Fibroblast of upper back skin (primary cell): Measurements from ENCODE around the gene NARS2.
"Not testable (repeated sequence)": the region's sequence is repeated elsewhere in the genome, so short reads cannot be mapped to it uniquely, and the experiment has no call there.

Experiments
- DNase-seq: peaks from one replicate; pipeline ENCODE4 v3.0.0-alpha.2; 2013

NARS2 gene

DNA sequence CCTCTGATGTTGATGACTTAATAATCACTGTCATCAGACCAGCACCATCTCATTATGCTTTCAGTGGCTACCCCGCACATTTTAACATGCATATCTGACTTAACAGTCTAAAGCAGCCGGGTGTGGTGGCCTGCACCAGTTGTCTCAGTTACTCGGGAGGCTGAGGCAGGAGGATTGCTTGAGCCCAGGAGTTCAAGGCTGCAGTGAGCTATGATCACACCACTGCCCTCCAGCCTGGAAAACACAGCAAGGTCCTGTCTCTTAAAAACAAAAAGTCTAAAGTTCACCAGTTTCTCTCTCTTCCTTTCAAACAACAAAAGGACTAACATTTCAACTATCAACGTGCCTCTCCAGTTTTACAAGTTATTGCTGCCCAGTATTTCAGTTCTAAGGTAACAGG lies 101.8 kb downstream of the NARS2 start:
- no peak for DNase-seq

DNA sequence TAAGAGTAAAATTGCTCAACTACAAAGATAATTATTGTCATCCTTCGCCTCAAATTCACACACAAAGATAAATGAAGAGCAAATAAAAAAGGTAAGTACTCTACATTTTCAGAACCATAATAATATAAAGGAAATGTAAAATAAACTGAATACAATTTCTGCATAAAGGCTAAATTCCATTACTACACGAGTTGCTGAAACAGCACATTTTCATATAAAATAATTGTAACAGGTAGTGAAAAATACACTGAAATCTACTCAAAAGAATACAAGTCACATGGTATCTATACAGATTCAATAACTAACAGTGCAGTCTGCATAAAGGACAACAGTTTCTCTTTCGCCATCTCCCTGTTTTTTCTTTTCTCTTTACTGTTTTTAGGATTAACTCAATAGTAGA lies 102.3 kb downstream of the NARS2 start:
- DNase-seq, result no peak

DNA sequence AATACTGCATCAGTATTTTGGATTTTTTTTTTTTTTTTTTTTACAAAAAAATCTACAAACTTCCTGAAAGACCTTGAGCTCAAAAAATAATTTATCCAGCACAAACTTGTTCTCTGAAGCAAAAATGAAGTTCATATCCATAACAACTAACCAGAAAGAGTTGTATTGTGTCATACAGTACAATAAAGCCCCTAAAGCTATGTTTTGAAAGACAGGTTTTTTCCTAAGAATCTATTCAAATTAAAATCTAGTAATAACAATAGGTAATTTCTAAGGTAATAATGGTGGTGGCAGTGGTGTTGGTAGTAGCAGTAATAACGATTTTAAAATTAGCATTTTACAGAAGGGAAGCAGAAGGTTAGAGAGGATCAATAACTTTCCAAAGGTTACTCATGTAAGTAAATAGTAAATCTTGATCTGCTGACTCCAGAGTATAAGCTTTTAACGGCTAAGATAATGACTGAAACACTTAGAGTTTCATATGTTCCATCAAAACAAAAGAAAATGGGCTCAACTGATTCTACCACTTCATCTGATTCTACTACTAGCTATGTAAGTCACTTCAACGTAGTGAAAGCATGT lies 103.7 kb downstream of the NARS2 start:
- no peak for DNase-seq

DNA sequence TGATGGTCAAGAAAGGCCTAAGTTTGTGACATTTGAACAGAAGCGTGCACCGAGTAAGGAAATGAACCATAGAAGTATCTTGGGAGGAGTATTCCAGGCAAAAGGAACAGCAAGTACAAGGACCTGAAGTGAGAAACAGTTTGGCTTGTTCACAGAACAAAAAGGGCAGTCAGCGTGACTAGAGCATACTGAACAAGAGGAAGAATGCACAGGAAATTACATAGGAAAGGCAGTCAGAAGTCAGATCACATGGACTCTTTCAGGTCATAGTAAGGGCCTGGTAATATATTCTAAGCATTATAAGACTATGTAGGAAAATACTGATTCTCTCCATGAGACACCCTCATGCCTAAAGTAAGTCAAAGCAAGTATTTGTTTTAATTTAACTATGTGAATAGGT lies 104.8 kb downstream of the NARS2 start:
- no peak for DNase-seq

DNA sequence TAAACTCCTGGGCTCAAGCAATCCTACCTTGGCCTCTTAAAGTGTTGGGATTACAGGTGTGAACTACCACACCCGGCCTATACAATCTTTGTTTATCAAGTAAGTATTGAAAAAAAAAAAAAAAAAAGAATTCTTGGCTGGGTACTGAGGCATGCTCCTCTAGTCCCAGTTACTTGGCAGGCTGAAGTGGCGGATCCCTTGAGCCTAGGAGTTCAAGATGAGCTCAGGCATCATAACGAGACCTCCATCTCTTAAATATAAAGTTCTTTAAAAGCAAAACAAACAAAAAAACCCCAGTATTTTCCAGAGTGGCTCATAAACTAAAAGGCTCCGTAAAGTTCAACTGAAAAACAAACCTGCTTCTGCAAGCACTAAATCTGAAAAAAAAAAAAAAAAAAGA lies 106.7 kb downstream of the NARS2 start:
- DNase-seq, result no peak

DNA sequence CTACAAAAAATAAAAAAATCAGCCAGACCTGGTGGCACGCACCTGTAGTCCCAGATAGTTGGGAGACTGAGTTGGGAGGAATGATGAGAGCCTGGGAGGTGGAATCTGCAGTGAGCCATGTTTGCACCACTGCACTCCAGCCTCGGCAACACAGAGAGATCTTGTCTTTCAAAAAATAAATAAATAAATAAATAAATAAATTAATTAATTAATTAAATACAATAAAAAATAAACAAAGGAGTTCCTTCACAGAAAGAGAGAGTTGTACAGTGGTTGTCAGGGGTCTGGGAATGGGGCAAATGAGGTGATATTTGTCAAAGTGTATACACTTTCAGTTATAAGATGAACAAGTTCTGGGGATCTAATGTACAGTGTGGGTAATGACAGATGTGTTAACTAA lies 107.3 kb downstream of the NARS2 start:
- no peak for DNase-seq

DNA sequence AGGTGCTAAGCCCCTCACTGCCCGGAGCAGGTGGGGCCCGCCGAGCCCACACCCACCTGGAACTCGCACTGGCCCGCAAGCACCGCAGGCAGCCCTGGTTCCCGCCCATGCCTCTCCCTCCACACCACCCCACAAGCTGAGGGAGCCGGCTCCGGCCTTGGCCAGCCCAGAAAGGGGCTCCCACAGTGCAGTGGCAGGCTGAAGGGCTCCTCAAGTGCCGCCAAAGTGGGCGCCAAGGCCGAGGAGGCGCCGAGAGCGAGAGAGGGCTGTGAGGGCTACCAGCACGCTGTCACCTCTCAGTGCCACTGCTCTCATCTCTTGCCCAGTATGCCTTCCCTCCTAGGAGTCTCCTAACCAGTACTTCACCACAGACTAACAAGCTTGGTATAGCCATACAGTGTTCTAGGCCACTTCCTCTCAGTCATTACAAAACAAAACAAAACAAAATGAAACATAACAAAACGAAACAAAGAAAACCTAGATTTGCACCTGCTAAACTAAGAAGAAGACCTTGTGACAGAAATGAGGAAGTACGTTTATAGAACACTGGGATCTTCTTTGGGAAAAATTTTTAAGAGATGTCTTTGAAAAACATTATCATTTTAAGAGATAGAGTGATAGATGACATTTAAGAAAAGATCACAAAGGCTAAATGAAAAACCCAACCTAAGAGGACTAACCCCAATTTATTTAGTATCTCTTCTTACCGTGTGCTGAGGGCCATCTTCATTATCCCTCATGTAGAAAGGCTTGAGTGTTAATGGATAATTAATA lies 109.3 kb downstream of the NARS2 start:
- DNase-seq, result no peak

DNA sequence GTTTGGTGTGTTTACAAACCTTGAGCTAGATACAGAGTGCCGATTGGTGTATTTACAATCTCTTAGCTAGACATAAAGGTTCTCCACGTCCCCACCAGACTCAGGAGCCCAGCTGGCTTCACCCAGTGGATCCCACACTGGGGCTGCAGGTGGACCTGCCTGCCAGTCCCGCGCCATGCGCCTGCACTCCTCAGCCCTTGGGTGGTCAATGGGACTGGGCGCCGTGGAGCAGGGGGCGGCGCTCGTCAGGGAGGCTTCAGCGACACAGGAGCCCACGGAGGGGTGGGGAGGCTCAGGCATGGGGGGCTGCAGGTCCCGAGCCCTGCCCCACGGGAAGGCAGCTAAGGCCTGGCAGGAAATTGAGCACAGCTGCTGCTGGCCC lies 109.9 kb downstream of the NARS2 start:
- DNase-seq, result not testable (repeated sequence)

DNA sequence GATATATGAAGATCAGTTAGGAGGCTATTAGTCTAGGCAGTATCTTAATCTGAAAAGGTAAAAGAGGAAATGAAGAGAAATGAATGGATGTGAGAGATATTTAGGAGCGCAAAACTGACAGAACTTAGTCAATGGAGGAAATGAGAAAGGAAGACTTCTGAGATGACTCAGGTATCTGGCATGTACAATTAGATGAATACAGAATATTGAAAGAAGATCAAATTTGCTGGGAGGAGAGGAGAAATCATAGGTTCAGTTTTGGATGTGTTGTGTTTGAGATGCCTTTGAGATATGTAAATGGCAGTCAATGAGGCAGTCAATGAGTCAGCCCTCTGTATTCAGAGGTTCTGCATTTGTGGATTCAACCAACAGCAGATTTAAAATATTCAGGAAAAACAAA lies 114.2 kb downstream of the NARS2 start:
- peak; percentile 52 for DNase-seq

DNA sequence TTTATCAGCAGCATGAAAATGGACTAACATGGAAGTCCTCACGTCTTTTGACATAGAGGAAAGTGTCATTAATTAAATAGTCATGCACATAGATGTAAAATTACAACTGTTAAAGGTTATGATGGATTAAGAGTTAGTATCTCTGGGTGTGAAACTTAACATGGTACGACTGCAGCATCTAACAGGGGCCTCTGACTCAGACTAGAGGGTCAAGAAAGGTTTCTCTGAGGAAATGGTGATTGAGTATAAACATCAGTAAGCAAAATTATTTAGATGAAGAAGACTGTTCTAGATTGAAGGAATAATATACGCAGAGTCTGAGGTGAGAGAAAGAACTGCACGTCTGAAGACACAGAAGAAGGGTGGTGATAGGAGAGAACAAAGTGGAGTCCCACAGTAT lies 114.9 kb downstream of the NARS2 start:
- no peak for DNase-seq

DNA sequence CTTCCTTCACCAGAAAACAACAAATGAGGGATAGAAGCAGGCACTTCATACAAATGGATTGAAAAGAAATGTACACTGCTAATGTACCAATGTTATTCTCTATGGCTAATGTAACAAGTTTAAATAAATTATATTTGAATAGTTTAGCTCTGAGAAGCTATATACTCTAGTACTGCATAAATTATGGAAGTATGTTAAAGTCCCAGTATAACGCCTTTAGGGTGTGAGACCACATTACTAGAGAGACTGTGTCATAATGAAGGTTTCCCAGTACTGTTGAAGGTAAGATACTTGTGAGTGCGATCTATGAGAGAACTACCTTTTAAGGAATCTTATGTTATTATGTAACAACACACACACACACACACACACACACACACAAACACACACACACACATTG lies 117.2 kb downstream of the NARS2 start:
- no peak for DNase-seq

DNA sequence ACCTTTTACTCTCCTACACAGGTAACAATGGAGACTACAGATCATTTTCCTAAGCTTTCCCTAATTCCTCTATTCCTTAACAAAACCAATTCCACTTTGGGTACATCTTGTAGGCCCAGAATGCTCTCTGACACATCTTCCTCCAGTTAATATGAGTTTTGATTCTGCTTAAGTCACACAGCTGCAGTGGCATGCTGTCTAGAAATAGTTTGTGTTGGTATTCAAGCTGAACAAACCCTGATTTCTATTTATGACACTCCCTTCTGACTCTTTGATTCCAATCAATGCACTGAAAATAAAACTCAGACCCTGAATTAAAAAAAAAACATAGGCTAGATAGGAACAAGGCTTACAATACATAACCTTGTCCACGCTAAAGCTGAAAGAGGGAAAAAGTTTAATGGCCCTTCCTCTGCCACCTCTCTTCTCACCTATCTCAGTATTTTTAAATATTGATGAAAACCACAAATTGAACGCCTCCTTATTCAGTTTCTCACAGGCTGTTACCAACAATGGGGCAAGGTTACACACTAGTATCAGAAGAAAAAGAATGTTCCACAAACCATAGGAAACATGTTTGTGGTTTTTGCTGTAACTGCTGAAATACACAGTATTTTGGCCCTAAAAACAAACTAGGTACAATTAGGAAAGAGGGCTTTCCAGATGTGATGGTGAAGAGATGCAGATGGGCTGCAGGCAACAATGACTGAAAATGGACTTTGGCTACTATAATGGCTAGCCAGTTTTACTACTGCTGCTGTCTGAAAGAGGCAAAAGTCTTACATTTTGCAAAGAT lies 121.3 kb downstream of the NARS2 start:
- DNase-seq, result peak; percentile 18

DNA sequence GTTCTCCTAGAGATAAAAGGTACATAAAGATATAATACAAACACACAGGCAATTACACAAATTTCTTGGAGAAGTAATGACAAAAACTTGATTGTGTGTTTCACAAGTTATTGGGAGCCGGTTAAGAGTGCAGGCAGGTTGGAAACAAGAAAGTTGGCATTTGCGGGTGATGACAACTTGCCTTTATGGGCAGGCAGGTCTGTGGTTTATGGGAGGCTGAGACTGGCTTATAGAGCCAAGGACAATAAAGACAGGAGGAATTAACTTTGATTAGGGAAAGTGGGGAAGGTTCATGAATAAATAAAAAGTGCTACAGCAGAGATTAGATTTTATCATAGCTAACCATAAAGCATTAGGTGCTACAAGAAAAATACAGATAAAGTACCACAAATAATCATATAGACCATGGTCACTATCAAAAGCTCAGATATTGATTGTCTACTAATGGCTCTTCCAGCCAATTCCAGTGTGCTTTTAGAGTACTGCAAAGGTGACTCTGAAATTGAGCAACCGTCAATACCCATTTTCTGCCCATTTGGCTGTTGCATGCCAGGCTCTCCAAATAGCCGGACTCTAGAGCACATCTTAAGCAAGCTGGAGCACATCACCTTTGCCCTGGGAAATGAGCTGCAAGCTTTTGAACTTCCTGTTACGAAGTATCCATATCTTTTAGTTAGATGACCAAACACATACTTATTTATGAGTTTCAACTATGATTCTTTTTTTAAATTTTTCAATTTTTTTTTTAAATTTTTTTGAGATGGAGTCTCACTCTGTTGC lies 123.1 kb downstream of the NARS2 start:
- no peak for DNase-seq

DNA sequence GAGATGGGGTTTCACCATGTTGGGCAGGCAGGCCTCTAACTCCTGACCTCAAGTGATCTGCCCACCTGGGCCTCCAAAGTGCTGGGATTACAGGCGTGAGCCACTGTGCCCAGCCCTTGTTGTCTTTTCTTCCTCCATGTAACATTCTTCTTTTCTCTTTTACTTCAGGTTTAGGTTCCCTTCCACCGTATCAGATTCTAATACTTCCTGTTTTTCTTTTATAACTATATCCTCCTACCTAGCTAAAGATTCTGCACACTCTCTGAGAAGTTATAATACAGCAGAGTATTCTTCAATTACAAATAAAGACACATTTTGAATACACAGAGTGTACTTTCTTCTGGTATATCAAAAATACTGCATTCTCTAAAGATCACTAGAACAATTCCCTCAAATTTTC lies 123.8 kb downstream of the NARS2 start:
- no peak for DNase-seq

DNA sequence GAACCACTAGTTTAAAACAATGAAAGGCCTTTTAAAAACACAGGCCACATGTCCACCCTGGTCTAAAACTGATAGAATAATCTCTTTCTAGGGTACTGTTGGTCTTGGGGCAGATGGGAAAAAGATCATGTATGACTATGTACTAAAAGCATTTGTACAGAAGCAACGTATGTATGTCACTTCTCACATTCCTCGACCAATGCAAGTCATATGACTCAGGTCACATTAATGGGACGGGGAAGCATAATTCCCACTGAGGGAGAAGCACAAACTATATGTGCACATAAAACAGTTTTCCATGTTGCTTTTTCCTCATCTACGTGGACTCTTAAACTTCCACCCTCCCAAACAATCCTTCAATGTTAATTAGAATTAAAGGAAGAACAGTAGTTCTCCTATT lies 124.8 kb downstream of the NARS2 start:
- DNase-seq, result peak; percentile 48

DNA sequence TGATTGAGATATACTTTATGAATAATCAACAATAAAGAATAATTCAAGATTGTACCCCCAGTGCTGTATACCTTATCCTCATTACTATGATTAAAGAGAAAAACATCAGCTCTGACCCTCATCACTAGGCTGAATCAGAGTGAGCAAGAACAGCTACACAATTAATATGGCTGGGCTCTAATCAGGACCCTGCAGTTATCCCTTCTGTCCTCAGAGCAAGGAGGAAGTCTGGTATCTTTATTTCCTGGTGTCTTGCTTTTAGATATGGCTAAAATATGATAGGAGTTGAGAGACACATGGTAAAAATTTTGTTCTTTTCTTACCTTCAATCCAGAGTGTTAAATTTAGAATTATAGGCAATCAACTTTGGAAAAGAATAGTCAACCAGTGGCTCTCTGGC lies 128.5 kb downstream of the NARS2 start:
- no peak for DNase-seq

DNA sequence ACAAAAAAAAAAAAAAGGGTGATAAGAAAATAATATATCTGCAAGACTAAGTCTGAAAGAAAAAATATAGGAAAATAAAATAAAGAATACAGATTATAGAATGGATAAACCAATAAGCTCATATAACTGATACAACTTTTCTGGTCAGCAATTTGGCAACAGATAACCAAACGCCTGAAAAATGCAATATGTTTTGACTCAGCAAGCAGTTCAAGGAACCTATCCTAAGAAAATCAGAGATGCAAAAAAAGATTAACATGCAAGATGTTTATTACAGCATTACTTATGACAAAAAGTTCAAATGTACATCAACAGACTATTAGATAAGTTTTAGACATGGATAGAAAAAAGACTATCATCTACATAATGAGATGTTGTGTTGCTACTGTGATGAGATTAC lies 129.9 kb downstream of the NARS2 start:
- DNase-seq, result no peak

DNA sequence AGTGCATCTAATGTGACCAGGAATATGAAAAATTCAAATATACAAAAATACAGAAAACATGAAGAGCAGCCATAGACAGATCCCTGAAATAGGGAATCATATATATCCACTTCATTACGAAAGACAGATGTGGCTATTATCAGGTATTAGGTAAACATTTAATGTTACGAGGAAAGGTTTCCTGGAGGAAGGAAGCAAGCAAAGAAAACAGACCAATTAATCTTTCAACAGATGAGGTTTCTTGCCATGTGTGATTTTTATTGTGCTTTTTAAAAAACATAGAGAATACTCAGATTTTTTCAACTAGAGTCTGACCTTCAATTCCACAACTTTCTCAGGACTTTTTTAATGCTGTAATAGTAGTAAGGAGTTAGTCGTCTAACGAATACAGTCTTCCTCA lies 132.7 kb downstream of the NARS2 start:
- DNase-seq, result no peak

DNA sequence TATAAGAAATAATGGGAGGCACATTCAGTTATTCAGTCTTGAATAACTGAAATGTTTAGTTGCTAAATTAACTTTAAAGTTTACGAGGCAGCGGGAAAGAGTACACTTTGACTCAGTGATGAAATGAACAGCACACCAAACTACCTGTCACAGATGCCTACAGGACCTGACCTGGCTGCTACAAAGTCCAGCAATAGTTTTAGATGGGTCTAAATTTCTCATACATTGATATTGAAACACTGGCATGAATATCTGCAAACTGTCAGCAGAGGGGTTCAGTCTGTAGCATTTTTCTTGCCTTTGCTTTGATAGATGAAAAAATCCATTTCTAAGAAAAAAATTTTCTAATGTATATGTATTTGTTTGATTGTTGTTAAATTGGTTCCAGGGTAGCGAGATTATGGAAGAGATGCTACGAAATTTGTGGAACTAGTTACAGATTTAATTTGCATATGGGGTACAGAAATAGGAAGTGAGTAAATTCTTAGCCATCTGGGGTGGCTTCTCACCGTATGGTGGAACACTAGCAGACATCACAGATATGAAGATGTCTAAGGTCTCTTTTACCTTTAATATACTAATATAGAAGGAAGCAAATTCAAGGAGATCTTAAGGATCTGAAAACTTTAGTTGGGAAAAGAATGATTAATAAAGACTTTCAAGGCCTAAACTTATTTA lies 136.2 kb downstream of the NARS2 start:
- no peak for DNase-seq

DNA sequence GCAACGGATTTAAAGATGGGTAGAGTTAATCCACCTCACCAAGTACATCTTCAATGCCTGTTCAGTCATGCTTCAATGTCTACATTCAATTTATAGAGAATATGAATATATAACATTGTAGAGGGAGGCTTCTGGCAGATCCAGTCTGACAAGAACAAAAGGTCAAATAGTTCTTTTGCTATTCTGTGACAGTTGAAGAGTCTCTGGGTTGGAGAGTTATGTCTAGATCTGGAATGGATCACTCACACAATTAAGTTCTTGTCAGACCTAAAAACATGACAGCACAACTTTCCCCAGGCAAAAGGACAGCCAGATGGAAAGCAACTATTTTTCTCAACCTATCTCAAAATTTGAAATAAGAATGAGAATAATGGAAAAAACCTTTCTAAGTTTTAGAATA lies 141.7 kb downstream of the NARS2 start:
- no peak for DNase-seq

DNA sequence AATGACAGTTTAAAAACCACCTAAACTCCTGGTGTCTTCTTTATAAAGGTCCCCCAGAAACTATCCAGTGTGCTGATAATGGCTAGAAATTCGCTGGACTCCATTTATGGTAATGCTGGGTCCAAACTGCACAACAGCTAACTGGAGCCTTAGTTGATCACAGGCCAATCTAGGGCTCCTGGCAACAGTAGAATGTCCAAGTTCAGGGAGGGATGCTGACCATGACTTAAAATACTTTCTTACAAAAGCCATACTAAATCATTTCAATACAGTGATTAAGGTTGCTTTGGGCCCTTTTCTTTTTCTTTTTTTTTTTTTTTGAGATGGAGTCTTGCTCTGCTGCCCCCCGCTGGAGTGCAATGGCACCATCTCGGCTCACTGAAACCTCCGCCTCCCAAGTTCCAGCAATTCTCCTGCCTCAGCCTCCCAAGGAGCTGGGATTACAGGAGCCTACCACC lies 142.6 kb downstream of the NARS2 start:
- DNase-seq, result no peak

DNA sequence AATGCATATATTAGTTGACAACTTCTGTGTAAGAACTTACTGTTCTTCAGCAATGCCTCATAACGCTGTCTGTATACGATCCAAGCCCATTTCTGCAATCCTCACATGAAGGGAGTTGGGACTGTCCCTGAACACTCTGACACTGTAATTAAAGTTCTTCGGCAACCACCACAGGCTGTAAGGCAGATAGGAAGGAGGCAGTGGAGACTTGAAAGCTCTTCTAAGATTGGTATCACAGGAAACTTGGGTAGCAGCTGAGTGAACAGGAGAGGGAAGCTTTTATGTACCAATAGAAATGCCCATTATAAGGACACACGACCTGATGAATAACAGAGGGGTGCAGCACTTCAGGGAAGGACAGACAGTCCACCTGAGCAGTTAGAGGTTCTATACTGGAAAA lies 145.0 kb downstream of the NARS2 start:
- no peak for DNase-seq

DNA sequence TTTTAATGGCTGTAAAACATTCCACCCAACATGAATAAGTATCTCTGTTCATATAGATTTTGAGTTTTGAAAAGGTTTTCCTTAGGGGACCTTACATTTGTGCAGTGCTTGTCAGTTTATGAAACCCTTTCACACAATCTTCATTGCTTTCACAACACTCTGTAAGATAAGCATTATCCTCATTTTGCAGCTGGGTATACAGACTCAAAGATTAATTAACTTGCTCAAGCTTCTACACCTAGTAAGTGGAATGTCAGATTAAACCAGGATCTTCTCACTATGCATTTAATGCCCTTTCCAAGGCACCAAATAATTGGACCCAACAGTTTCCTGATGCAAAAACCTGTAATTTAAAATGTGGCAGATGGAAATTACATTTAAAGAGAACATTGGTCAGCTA lies 145.5 kb downstream of the NARS2 start:
- DNase-seq, result no peak
